Epithelial cell of proximal tubule (primary cell): ENCODE results near the gene ZNF763. TPM values are rescaled to one million over a fixed set of nuclear protein-coding genes. Genes with fewer than 3 reads are reported as not detected.

Source experiments
- DNase-seq: peaks from one replicate; pipeline ENCODE4 v3.0.0-alpha.2; 2011; ENCODE audit warnings: low read depth
- H3K4me3 ChIP-seq: 2 replicates; pipeline ENCODE4 v1.5.1; 2011; ENCODE audit warnings: low read depth, mild to moderate bottlenecking, low read length
- CTCF ChIP-seq: conservative IDR thresholded peaks from 2 replicates; pipeline ENCODE4 v1.5.1; 2012; ENCODE audit warnings: low read depth, mild to moderate bottlenecking, low read length
- total RNA-seq: library from RNA; depleted of rRNA; stranded (reverse); fragments of >200 nt; gene quantifications from 2 replicates; pipeline ENCODE4 v1.2.3, GENCODE V29; 2015

ZNF763 gene
- total RNA-seq, 1 donor from 2014 or later: 0.58 TPM

GRCh38 chr19:11995174-11995573 lies 30.3 kb downstream of the ZNF763 start:
- DNase-seq: no peak
- TF ChIP-seq CTCF: no peak
- no peak overlapping the region for H3K4me3 ChIP-seq

- TF ChIP-seq CTCF: no peak
- H3K4me3 ChIP-seq: no peak overlapping the region
- DNase-seq: no peak
Measured at GRCh38 chr19:12000152-12000981, 35.5 kb downstream of the ZNF763 start.

- no peak for DNase-seq
- TF ChIP-seq CTCF: no peak
- no peak overlapping the region for H3K4me3 ChIP-seq
Measured at GRCh38 chr19:12015015-12015752, 50.3 kb downstream of the ZNF763 start.

- H3K4me3 ChIP-seq: no peak overlapping the region
- no peak for TF ChIP-seq CTCF
- DNase-seq: no peak
Measured at GRCh38 chr19:12015753-12016116, 50.9 kb downstream of the ZNF763 start.

Other genes with a start within 250 kb of the ZNF763 start
- gene ZNF823, start 226.1 kb upstream of the ZNF763 start, total RNA-seq: 6.5 and 7.4 TPM in 2 replicates
- 1.2 and 2.0 TPM in 2 replicates for gene ZNF441, start 198.0 kb upstream of the ZNF763 start, total RNA-seq
- gene ZNF491, start 166.5 kb upstream of the ZNF763 start, total RNA-seq: 0.17 and 0.29 TPM in 2 replicates
- 2.7 and 2.9 TPM in 2 replicates for gene ZNF440, start 150.8 kb upstream of the ZNF763 start, total RNA-seq
- 2.4 and 3.1 TPM in 2 replicates for gene ZNF439, start 116.3 kb upstream of the ZNF763 start, total RNA-seq
- 11.0 and 15.0 TPM in 2 replicates for gene ZNF69, start 77.3 kb upstream of the ZNF763 start, total RNA-seq
- 4.4 and 7.9 TPM in 2 replicates for gene ZNF700, start 39.9 kb upstream of the ZNF763 start, total RNA-seq
- gene ZNF433, start 70.6 kb downstream of the ZNF763 start, total RNA-seq: 1.3 and 1.4 TPM in 2 replicates
- gene ZNF878, start 87.9 kb downstream of the ZNF763 start, total RNA-seq: 0.72 TPM in 1 of 2 replicates, not detected in the other
- 0.86 and 0.94 TPM in 2 replicates for gene ZNF844, start 99.7 kb downstream of the ZNF763 start, total RNA-seq
- 2.2 and 2.3 TPM in 2 replicates for gene ZNF20, start 175.3 kb downstream of the ZNF763 start, total RNA-seq
- 3.1 and 4.6 TPM in 2 replicates for gene ZNF625, start 191.7 kb downstream of the ZNF763 start, total RNA-seq
- 1.4 and 1.8 TPM in 2 replicates for gene ZNF136, start 198.1 kb downstream of the ZNF763 start, total RNA-seq